HEK293T (cell line): ENCODE data around the gene PTPN7.

Experiments
- CTCF ChIA-PET: fragments of 350-600 bp; formaldehyde crosslinking; extraction: SDS; loops from one replicate; lab custom pipeline; 2021; ENCODE audit warnings: antibody characterized with exemption, inconsistent platforms; lab: Yijun Ruan, JAX
- POLR2A ChIA-PET: fragments of 350-600 bp; formaldehyde crosslinking; extraction: SDS; loops from one replicate; lab custom pipeline; 2020; ENCODE audit warnings: antibody characterized with exemption, inconsistent platforms; lab: Yijun Ruan, JAX
- DNase-seq: peaks from one replicate; pipeline ENCODE4 v3.0.0; 2012; ENCODE audit warnings: mixed read lengths; ENCODE audit errors: extremely low spot score
- ARNT ChIP-seq: fragments of 450-650 bp; IDR thresholded peaks from 2 replicates; pipeline ENCODE4 v1.6.1; 2017; ENCODE audit warnings: mild to moderate bottlenecking
- BHLHE40 ChIP-seq: fragments of 450-650 bp; IDR thresholded peaks from 2 replicates; pipeline ENCODE4 v1.6.1; 2016; ENCODE audit warnings: mild to moderate bottlenecking, moderate library complexity, borderline replicate concordance
- CTBP1 ChIP-seq: fragments of 450-650 bp; IDR thresholded peaks from 2 replicates; pipeline ENCODE4 v1.6.1; 2016; ENCODE audit warnings: borderline replicate concordance
- ELF4 ChIP-seq: fragments of 450-650 bp; IDR thresholded peaks from 2 replicates; pipeline ENCODE4 v1.6.1; 2017; ENCODE audit warnings: antibody characterized with exemption
- FOXA1 ChIP-seq: fragments of 450-650 bp; IDR thresholded peaks from 2 replicates; pipeline ENCODE4 v1.6.1; 2016; ENCODE audit warnings: mild to moderate bottlenecking
- FOXK2 ChIP-seq: fragments of 450-650 bp; IDR thresholded peaks from 2 replicates; pipeline ENCODE4 v1.6.1; 2016; ENCODE audit warnings: mild to moderate bottlenecking
- FOXM1 ChIP-seq: fragments of 450-650 bp; IDR thresholded peaks from 2 replicates; pipeline ENCODE4 v1.6.1; 2017; ENCODE audit warnings: mild to moderate bottlenecking, borderline replicate concordance
- HDGF ChIP-seq: fragments of 450-650 bp; IDR thresholded peaks from 2 replicates; pipeline ENCODE4 v1.6.1; 2017; ENCODE audit warnings: antibody characterized with exemption, borderline replicate concordance
- L3MBTL2 ChIP-seq: fragments of 450-650 bp; conservative IDR thresholded peaks from 2 replicates; pipeline ENCODE4 v1.6.1; 2016; ENCODE audit warnings: mild to moderate bottlenecking
- LEF1 ChIP-seq: fragments of 450-650 bp; IDR thresholded peaks from 2 replicates; pipeline ENCODE4 v1.6.1; 2017; ENCODE audit warnings: mild to moderate bottlenecking, borderline replicate concordance
- NFRKB ChIP-seq: fragments of 450-650 bp; IDR thresholded peaks from 2 replicates; pipeline ENCODE4 v1.6.1; 2016; ENCODE audit warnings: mild to moderate bottlenecking, moderate library complexity
- PKNOX1 ChIP-seq: fragments of 450-650 bp; IDR thresholded peaks from 2 replicates; pipeline ENCODE4 v1.6.1; 2016
- SP1 ChIP-seq: fragments of 450-650 bp; IDR thresholded peaks from 2 replicates; pipeline ENCODE4 v1.6.1; 2017
- SUZ12 ChIP-seq: fragments of 450-650 bp; IDR thresholded peaks from 2 replicates; pipeline ENCODE4 v1.6.1; 2016; ENCODE audit warnings: mild to moderate bottlenecking
- TARDBP ChIP-seq: fragments of 450-650 bp; IDR thresholded peaks from 2 replicates; pipeline ENCODE4 v1.6.1; 2016
- ZNF384 ChIP-seq: fragments of 450-650 bp; IDR thresholded peaks from 2 replicates; pipeline ENCODE4 v1.6.1; 2016

The PTPN7 gene

GRCh38 chr1:202129453-202130296, 30.7 kb downstream of the PTPN7 start:
- ChIA-PET CTCF (interaction anchor here (1.7 kb wide), 1 partner anchor 130 kb away, joined by 6 read pairs; no protein-coding TSS in a partner anchor), POLR2A (interaction anchor here (0.9 kb wide), 1 partner anchor 95 kb away, joined by 3 read pairs; no protein-coding TSS in a partner anchor)
- no peak for DNase-seq
- TF ChIP-seq NFRKB (no peak), FOXA1 (no peak), CTBP1 (no peak), FOXK2 (no peak), SP1 (no peak)

- DNase-seq = no peak
- TF ChIP-seq FOXA1 = no peak
- POLR2A ChIA-PET = no interaction called here
- CTCF ChIA-PET = interaction anchor here (1.4 kb wide), 1 partner anchor 27 kb away, joined by 3 read pairs; no protein-coding TSS in a partner anchor
Observed at GRCh38 chr1:202127836-202128622, 32.4 kb downstream of the PTPN7 start.

- CTCF ChIA-PET = no interaction called here
- DNase-seq = no peak
- no peak for TF ChIP-seq SUZ12
- no peak for TF ChIP-seq ELF4
- TF ChIP-seq CTBP1 = no peak
- no peak for TF ChIP-seq L3MBTL2
- no peak for TF ChIP-seq TARDBP
- no peak for TF ChIP-seq NFRKB
- no peak for TF ChIP-seq FOXA1
- TF ChIP-seq BHLHE40 = no peak
- TF ChIP-seq ZNF384 = no peak
- no peak for TF ChIP-seq PKNOX1
- no peak for TF ChIP-seq HDGF
- TF ChIP-seq ARNT = no peak
- no peak for TF ChIP-seq LEF1
- TF ChIP-seq FOXM1 = no peak
- TF ChIP-seq SP1 = no peak
- TF ChIP-seq FOXK2 = no peak
- POLR2A ChIA-PET = no interaction called here
Observed at GRCh38 chr1:202127061-202127460, 33.3 kb downstream of the PTPN7 start.

GRCh38 chr1:202126426-202126825, 34.0 kb downstream of the PTPN7 start:
- ChIA-PET POLR2A (no interaction called here), CTCF (interaction anchor here (0.8 to 1.8 kb wide), 2 partner anchors 9 to 127 kb away, joined by 3 to 6 read pairs; no protein-coding TSS in a partner anchor)
- DNase-seq = no peak
- TF ChIP-seq ARNT (no peak), SP1 (no peak), CTBP1 (no peak), ZNF384 (no peak), ELF4 (no peak), NFRKB (no peak), BHLHE40 (no peak), SUZ12 (no peak)

GRCh38 chr1:202125611-202126010, 34.8 kb downstream of the PTPN7 start:
- ChIA-PET POLR2A (no interaction called here), CTCF (interaction anchor here (0.8 to 1.8 kb wide), 2 partner anchors 10 to 126 kb away, joined by 3 to 6 read pairs; no protein-coding TSS in a partner anchor)
- DNase-seq = no peak
- no peak for TF ChIP-seq BHLHE40
- TF ChIP-seq FOXK2 = no peak
- TF ChIP-seq ZNF384 = no peak
- no peak for TF ChIP-seq L3MBTL2
- TF ChIP-seq SUZ12 = no peak
- no peak for TF ChIP-seq NFRKB
- no peak for TF ChIP-seq FOXA1
- no peak for TF ChIP-seq TARDBP
- no peak for TF ChIP-seq ARNT
- TF ChIP-seq LEF1 = no peak
- TF ChIP-seq PKNOX1 = no peak
- TF ChIP-seq SP1 = no peak
- no peak for TF ChIP-seq ELF4
- no peak for TF ChIP-seq CTBP1
- no peak for TF ChIP-seq HDGF
- TF ChIP-seq FOXM1 = no peak

GRCh38 chr1:202124142-202124541, 36.3 kb downstream of the PTPN7 start:
- TF ChIP-seq ARNT (no peak), PKNOX1 (no peak), HDGF (no peak), SP1 (no peak), NFRKB (no peak), SUZ12 (no peak), CTBP1 (no peak), FOXM1 (no peak), BHLHE40 (no peak), LEF1 (no peak), FOXA1 (no peak)
- no peak for DNase-seq
- ChIA-PET POLR2A (no interaction called here), CTCF (interaction anchor here (1.0 to 1.3 kb wide), 2 partner anchors 11 to 117 kb away, joined by 3 read pairs; no protein-coding TSS in a partner anchor)
